Caki2 (cell line): ENCODE results near the gene TYSND1. TPM values are rescaled to one million over a fixed set of nuclear protein-coding genes. Genes with fewer than 3 reads are reported as not detected.
"Not testable (repeated sequence)": the region's sequence is repeated elsewhere in the genome, so short reads cannot be mapped to it uniquely, and the experiment has no call there.

Experiments used
- DNase-seq: peaks from one replicate; pipeline ENCODE4 v3.0.0-alpha.2; 2015; ENCODE audit warnings: low read depth
- in situ Hi-C: cut with HindIII; loops from 2 replicates; pipeline ENCODE4 v1.10.0; 2016; ENCODE audit warnings: low sequenced_read_pairs, low pct_unique_long_range_greater_than_20kb, mixed read lengths
- total RNA-seq: library from RNA; depleted of rRNA; stranded (reverse); fragments of >200 nt; shearing (Covaris generic); gene quantifications from 2 replicates; pipeline ENCODE4 v1.2.3, GENCODE V29; 2014; ENCODE audit warnings: low replicate concordance

The TYSND1 gene
- total RNA-seq, 1 experiment from 2014 or later: 34.1 TPM

GRCh38 chr10:70139151-70139996 lies 7.1 kb downstream of the TYSND1 start:
- no peak for DNase-seq
- in situ Hi-C loops: no loop called here

GRCh38 chr10:70137927-70138883 lies 8.3 kb downstream of the TYSND1 start:
- in situ Hi-C loops: no loop called here
- no peak for DNase-seq

- DNase-seq: no peak
- in situ Hi-C loops: no loop called here
These were observed 9.4 kb downstream of the TYSND1 start for GRCh38 chr10:70137135-70137534.

GRCh38 chr10:70135684-70136083 lies 10.8 kb downstream of the TYSND1 start:
- no peak for DNase-seq
- in situ Hi-C loops: no loop called here

GRCh38 chr10:70135046-70135445 lies 11.5 kb downstream of the TYSND1 start:
- in situ Hi-C loops: no loop called here
- no peak for DNase-seq

- DNase-seq: peak; percentile 80
- in situ Hi-C loops: no loop called here
These were observed 14.1 kb downstream of the TYSND1 start, which contains the start of gene AIFM2 for GRCh38 chr10:70132098-70133029. TSS of gene AIFM2 (minus strand) at chr10:70132825. CDS start at chr10:70124084, 8,741 bp downstream.

- in situ Hi-C loops: no loop called here
These were observed 15.0 kb downstream of the TYSND1 start for GRCh38 chr10:70131560-70131937.

GRCh38 chr10:70130878-70131559 lies 15.5 kb downstream of the TYSND1 start:
- peak; percentile 20 for DNase-seq
- in situ Hi-C loops: no loop called here

More at GRCh38 chr10:70131560-70131937, 15.0 kb downstream of the TYSND1 start:
- DNase-seq: no peak

GRCh38 chr10:70126700-70127395 lies 19.7 kb downstream of the TYSND1 start:
- in situ Hi-C loops: no loop called here
- no peak for DNase-seq

GRCh38 chr10:70125918-70126552 lies 20.5 kb downstream of the TYSND1 start:
- DNase-seq: no peak
- in situ Hi-C loops: no loop called here

- no peak for DNase-seq
- in situ Hi-C loops: no loop called here
These were observed 21.6 kb downstream of the TYSND1 start for GRCh38 chr10:70124918-70125317.

- no peak for DNase-seq
- in situ Hi-C loops: no loop called here
These were observed 22.1 kb downstream of the TYSND1 start for GRCh38 chr10:70124415-70124814.

GRCh38 chr10:70123817-70124216 lies 22.7 kb downstream of the TYSND1 start:
- DNase-seq: no peak

GRCh38 chr10:70123166-70123565 lies 23.3 kb downstream of the TYSND1 start:
- in situ Hi-C loops: not testable (repeated sequence)

More at GRCh38 chr10:70123817-70124216, 22.7 kb downstream of the TYSND1 start:
- in situ Hi-C loops: no loop called here

GRCh38 chr10:70122742-70123141 lies 23.8 kb downstream of the TYSND1 start:
- no peak for DNase-seq
- in situ Hi-C loops: no loop called here

More at GRCh38 chr10:70123166-70123565, 23.3 kb downstream of the TYSND1 start:
- not testable (repeated sequence) for DNase-seq

- in situ Hi-C loops: no loop called here
These were observed 25.1 kb downstream of the TYSND1 start for GRCh38 chr10:70121281-70121949.

More at GRCh38 chr10:70121281-70121949, 25.1 kb downstream of the TYSND1 start:
- no peak for DNase-seq
